8988T (cell line): Measurements from ENCODE around the gene TLR8.

Source experiments
- DNase-seq: peaks from one replicate; pipeline ENCODE4 v3.0.0; 2011

TLR8 gene

GRCh38 chrX:12970691-12971202, 64.3 kb downstream of the TLR8 start:
- DNase-seq: no peak

DNA sequence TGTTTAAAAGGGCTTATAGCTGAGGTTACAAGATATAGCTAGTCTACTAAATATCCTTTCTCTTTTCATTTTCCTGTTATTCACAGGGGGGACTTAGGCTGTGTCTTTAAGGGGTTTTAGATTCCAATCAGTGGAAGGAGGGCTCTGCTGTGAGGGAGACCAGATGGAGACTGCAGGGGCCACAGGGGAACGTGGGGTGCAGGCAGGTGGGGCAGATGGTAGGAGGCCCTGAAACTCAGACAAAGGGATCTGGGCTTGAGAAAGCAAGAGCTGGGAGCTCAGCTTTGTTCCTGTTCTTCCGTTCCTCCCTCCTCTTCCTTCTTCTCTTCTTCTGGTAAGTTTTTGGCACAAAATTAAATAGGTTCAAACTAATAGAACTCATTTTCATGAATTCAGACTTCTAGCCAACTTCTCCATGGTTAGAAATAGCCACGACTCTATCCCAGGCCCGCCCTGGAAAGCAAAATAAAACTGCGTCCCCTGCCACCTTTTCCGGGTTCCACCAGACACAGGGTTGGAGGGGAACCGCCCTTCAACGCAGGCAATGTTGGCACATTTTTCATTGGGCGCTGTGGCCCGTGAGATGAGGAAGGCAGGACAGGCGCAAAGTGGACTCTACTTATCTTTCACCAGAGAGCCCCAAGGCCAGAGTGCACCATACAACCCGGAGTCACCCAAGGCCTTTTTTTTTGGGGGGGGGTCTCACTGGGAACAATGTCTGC, 65.0 kb downstream of the TLR8 start:
- DNase-seq: no peak

DNA sequence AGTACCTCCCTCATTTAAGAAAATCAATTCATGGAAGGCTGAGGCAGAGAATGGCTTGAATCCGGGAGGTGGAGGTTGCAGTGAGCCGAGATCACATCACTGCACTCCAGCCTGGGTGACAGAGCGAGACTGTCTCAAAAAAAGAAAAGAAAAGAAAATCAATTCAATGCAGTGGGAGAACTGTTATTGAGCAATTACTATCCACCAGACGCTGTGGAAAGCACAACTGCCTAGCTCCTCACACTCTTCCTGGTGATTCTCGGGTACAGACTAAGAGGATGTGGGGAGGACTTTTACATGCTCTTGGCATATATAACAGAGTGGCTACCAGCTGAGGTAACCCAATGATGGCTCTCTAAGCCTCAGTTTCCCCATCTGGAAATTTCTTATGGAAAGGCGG, 65.8 kb downstream of the TLR8 start:
- no peak for DNase-seq
